C4-2B (cell line): ENCODE measurements around the gene ZBTB14.

Experiments
- H3K27ac ChIP-seq: fragments of 450-650 bp; 2 replicates; pipeline ENCODE4 v1.5.1; 2017
- CTCF ChIP-seq: fragments of 450-650 bp; conservative IDR thresholded peaks from 2 replicates; pipeline ENCODE4 v1.5.1; 2017; ENCODE audit warnings: mild to moderate bottlenecking
- ZFX ChIP-seq: fragments of 450-650 bp; IDR thresholded peaks from 2 replicates; pipeline ENCODE4 v1.6.1; 2017

Gene ZBTB14

GRCh38 chr18:5296706-5297320 is 1.3 kb upstream of the ZBTB14 start:
- peak overlapping the region; percentile 99 for H3K27ac ChIP-seq
- TF ChIP-seq CTCF, result no peak
- no peak for TF ChIP-seq ZFX

GRCh38 chr18:5295981-5296705 is 617 bp upstream of the ZBTB14 start:
- H3K27ac ChIP-seq, result peak overlapping the region; percentile 99
- TF ChIP-seq ZFX, result no peak
- TF ChIP-seq CTCF, result no peak

GRCh38 chr18:5294457-5295230 is 882 bp downstream of the ZBTB14 start:
- peak overlapping the region; percentile 99 for H3K27ac ChIP-seq
- TF ChIP-seq CTCF (no peak), ZFX (no peak)

- TF ChIP-seq CTCF (no peak), ZFX (no peak)
- peak overlapping the region; percentile 99 for H3K27ac ChIP-seq
Measured at GRCh38 chr18:5294113-5294456, 1.4 kb downstream of the ZBTB14 start.

GRCh38 chr18:5288517-5288935 is 7.0 kb downstream of the ZBTB14 start:
- no peak overlapping the region for H3K27ac ChIP-seq
- TF ChIP-seq CTCF (no peak), ZFX (no peak)

- no peak for TF ChIP-seq CTCF
- no peak for TF ChIP-seq ZFX
- no peak overlapping the region for H3K27ac ChIP-seq
Measured at GRCh38 chr18:5287854-5288253, 7.7 kb downstream of the ZBTB14 start.

GRCh38 chr18:5286525-5286924 is 9.0 kb downstream of the ZBTB14 start:
- no peak overlapping the region for H3K27ac ChIP-seq
- no peak for TF ChIP-seq ZFX
- TF ChIP-seq CTCF, result no peak
